HG03060 (cell line): Measurements from ENCODE around the gene ADGRB3.
"Not testable (repeated sequence)": the region's sequence is repeated elsewhere in the genome, so short reads cannot be mapped to it uniquely, and the experiment has no call there.

Experiments used
- ATAC-seq: cut with Tn5 transposase; IDR thresholded peaks from one replicate; pipeline ENCODE4 v1.9.1; 2021; ENCODE audit warnings: low read depth, moderate number of reproducible peaks; ENCODE audit not compliant: unreplicated experiment

The ADGRB3 gene

GRCh38 chr6:69097948-69098347 lies 462.9 kb downstream of the ADGRB3 start:
- ATAC-seq: no peak

GRCh38 chr6:69098910-69099309 lies 463.8 kb downstream of the ADGRB3 start:
- no peak for ATAC-seq

GRCh38 chr6:69100772-69101171 lies 465.7 kb downstream of the ADGRB3 start:
- no peak for ATAC-seq

DNA sequence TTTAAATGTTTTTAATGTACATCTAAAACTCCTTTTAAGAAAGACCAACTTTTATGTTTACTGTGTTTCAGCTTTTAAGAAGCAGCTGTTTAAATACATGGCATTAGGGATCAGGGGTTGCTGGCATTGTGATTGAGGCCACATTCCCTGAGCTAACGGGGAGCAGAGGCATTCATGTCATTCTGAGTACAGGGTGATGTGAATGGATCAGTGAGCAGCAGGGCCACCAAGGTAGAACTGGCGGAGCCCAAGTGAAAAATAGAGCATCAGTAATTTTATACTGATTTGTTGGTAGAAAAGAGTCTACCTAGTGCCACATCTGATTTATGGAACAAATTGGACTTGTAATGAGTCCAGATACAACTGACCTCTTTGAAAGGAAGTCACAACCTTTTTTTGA lies 467.3 kb downstream of the ADGRB3 start:
- no peak for ATAC-seq

DNA sequence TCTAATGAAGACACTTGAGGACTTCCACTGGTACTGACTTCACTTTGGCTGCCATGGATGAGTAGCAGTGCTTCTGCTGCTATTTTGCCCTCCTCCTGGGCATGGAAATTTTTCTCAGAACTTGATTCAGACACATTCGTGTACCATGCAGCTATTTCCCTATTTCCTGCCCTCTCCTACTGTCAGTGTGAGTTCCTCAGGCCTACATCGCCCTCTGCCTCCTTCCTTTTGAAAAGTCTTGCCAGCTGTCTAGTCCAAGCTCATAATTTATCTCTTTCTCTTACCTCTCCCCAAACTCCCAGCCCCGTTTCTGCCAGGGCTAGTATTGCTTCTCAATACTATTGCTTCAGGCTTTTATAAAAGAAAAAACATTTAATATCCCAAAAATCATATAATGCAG lies 470.2 kb downstream of the ADGRB3 start:
- ATAC-seq: no peak

DNA sequence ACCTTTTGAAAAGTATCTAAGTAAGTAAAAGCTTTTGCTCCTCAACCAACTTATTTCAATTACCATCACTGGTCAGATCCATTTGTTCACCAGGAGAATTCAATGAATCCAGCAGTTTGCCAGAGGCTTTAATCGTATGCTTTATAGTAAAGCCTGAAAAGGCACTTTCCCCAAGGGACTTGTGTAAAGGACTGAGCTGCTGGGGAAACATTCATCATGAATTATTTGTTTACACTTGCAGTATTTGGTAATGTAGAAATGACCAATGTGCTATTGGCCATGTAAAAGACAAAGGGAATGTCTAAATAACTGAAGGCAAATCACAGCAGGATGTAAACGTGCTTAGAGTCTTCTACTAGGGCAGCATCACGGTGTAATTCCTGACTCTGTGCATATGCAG lies 471.4 kb downstream of the ADGRB3 start:
- no peak for ATAC-seq

DNA sequence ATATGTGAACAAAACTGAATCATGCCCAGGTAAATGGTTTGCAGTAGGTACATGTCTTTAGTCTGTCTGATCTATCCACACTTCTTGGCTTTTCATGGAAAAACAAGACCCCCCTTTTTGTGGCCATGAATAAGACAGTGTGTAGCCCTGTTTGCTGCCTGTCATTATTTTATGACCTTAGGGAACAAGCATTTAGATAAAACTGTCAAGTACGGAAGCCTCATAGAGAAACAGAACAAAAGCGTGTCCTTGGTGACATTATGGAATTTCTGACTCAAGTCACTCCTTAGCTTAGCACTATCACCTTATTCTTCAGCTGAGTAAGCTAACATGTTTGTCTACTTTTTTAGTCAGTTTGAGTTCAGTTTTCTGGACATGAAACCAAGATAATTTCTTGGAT lies 476.2 kb downstream of the ADGRB3 start:
- ATAC-seq: no peak

- no peak for ATAC-seq
Measured at GRCh38 chr6:69116658-69117057, 481.6 kb downstream of the ADGRB3 start.

DNA sequence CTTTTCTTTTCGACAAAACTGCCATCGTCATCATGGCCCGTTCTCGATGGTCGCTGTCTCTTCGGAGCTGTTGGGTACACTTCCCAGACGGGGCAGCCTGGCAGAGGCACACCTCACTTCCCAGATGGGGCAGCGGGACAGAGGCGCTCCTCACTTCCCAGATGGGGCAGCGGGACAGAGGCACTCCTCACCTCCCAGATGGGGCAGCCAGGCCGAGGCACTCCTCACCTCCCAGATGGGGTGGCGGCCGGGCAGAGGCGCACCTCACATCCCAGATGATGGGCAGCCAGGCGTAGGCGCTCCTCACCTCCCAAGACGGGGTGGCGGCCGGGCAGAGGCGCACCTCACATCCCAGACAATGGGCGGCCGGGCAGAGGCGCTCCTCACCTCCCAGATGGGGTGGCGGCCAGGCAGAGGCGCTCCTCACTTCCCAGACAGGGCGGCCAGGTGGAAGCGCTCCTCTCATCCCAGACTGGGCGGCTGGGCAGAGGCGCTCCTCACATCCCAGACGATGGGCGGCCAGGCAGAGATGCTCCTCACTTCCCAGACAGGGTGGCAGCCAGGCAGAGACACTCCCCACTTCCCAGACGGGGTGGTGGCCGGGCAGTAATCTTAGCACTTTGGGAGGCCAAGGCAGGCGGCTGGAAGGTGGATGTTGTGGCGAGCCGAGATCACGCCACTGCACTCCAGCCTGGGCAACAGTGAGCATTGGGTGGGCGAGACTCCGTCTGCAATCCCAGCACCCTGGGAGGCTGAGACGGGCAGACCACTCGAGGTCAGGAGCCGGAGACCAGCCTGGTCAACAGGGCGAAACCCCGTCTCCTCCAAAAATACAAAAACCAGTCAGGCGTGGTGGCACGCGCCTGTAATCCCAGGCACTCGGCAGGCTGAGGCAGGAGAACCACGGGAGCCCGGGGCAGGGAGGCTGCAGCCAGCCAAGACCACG lies 486.7 kb downstream of the ADGRB3 start:
- ATAC-seq: not testable (repeated sequence)

- no peak for ATAC-seq
Measured at GRCh38 chr6:69122407-69122773, 487.3 kb downstream of the ADGRB3 start.

DNA sequence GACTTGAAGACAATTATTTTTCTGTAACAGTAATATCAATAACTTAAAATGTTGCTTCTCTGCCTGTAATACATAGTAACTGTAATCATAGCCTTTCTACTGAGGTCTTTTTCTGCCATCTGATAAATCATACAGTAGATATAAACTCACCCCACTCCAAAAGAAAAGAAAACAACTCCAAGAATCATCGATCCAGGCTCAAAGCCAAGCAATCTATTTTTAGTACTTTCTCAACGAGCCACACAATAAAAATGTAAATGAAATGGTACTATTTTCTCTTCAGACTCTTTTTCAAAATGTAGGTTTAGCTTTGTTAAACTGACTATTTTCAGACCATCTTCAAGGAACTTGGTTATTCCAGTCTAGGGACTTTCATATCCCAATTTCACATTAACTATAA lies 493.3 kb downstream of the ADGRB3 start:
- ATAC-seq: no peak

DNA sequence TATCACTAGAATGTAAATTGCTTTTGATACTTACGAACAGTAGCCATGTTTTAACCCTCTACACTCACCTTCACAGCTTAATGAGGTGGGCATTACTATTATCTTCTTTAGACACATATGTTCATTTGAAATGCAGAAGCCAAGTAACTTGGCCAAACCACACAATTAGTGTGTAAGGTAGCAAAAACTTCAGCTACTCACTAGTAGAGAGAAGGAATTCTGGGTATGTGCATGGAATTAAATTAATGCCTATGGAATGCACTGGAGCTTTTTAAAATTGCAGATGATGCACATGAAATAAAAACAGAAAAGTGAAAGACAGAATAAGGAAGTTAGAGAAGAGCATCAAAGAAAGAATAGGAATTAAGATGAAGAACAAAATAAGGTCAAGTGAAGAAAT lies 494.0 kb downstream of the ADGRB3 start:
- no peak for ATAC-seq

GRCh38 chr6:69135927-69136326 lies 500.8 kb downstream of the ADGRB3 start:
- ATAC-seq: no peak

GRCh38 chr6:69138148-69138547 lies 503.1 kb downstream of the ADGRB3 start:
- no peak for ATAC-seq

- ATAC-seq: no peak
Measured at GRCh38 chr6:69138893-69139494, 503.9 kb downstream of the ADGRB3 start.

GRCh38 chr6:69145062-69145461 lies 510.0 kb downstream of the ADGRB3 start:
- no peak for ATAC-seq

DNA sequence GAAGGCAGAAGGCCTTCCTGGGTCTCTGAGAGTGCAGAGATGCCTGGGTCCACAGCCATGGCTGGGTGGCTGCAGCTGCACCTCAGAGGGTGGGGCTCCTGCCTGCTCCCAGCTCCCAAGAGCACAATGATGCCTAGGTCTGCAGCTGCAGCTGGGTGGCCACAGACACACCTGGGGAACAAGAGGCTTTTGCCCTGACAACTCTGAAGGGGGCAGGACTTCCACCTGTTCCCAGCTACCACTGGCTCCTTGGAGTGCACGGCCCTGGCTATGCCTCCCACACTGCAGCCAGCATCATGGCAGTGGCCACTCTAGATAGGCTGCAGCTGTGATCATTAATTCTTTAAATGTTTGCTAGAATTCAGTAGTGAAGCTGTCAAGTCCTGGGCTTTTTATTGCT lies 511.3 kb downstream of the ADGRB3 start:
- ATAC-seq: no peak

DNA sequence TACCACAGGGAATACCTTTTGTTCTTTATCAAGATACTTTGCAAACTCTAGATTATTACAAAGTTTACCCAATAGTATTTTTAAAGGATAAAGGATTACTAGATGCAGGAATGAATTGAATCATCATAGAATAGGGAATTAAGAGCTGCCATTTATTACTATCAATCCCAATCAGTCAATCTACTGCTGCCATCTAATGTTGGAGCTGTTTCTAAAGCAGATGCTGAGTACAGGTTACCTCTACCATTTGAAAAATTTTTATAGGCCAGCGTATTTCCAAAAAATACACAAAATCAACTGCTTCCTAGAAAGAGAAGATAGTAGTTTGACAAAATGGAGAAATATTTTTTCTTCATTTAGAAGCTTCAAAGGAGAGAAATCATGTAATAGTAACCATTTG lies 520.4 kb downstream of the ADGRB3 start:
- ATAC-seq: no peak

- no peak for ATAC-seq
Measured at GRCh38 chr6:69162811-69163210, 527.7 kb downstream of the ADGRB3 start.

DNA sequence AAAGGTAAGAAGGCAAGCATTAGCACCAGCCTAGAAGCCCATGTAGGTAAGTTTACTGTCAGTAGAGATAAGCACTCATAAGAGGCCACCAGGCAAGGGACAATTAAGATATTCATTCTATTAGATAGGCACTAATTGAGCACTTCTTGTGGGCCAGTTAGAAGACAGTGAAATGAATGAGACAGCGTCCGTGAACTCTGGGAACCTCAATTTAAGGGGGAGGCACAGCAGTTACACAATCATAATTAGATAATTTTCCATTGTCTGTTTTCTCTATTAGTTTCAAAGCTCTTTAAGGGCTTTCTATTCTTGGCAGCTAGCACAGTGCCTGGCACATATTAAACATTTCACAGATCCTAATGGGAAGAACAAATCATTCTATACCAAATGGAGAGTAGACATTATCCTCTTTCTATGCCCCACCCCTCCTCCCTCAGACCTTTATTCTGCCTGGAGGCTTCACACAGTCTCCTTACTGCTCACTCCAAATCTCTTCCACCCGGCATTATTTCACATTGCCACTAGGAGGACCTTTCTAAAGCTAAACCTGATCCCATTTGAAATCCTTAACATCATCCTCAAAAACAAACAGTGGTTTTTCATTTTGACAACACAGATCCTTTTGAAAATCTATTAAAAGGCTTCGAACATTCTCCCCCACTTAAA lies 529.6 kb downstream of the ADGRB3 start:
- no peak for ATAC-seq

- no peak for ATAC-seq
Measured at GRCh38 chr6:69179681-69180080, 544.6 kb downstream of the ADGRB3 start.
